Activated naive CD8-positive, alpha-beta T cell treated with anti-CD3 and anti-CD28 coated beads, Interleukin-2, amount 10 ng/mL, durations not matched to agents 7 days and 5 days (primary cell): ENCODE measurements around the gene FAM50B. TPM values are rescaled to one million over a fixed set of nuclear protein-coding genes. Genes with fewer than 3 reads are reported as not detected.
"Not testable (repeated sequence)": the region's sequence is repeated elsewhere in the genome, so short reads cannot be mapped to it uniquely, and the experiment has no call there.

Experiments
- ATAC-seq: fragments of 150-1000 bp; cut with Tn5 transposase; one replicate; pipeline ENCODE4 v1.10.0; 2021; ENCODE audit warnings: low read depth, moderate library complexity
- POLR2A ChIA-PET: fragments of 350-600 bp; sonication (Branson Sonifier 250); formaldehyde crosslinking; loops from one replicate; lab custom pipeline; 2021; ENCODE audit warnings: antibody characterized with exemption; lab: Charles Lee
- DNase-seq: peaks from one replicate; pipeline ENCODE4 v3.0.0; 2021
- H3K27ac Mint-ChIP-seq: one replicate; pipeline ENCODE4 v1.8.0; 2022; ENCODE audit warnings: mild to moderate bottlenecking, mixed read lengths
- H3K27me3 Mint-ChIP-seq: one replicate; pipeline ENCODE4 v1.8.0; 2022; ENCODE audit warnings: mild to moderate bottlenecking, moderate library complexity, mixed read lengths
- H3K36me3 Mint-ChIP-seq: one replicate; pipeline ENCODE4 v1.8.0; 2021; ENCODE audit warnings: mild to moderate bottlenecking, mixed read lengths
- H3K4me1 Mint-ChIP-seq: one replicate; pipeline ENCODE4 v1.8.0; 2021; ENCODE audit warnings: mixed read lengths
- H3K4me3 Mint-ChIP-seq: one replicate; pipeline ENCODE4 v1.8.0; 2022; ENCODE audit warnings: mild to moderate bottlenecking, moderate library complexity, mixed read lengths
- H3K9me3 Mint-ChIP-seq: one replicate; pipeline ENCODE4 v1.8.0; 2021; ENCODE audit warnings: mixed read lengths
- total RNA-seq, 2 experiments: library from RNA; stranded (reverse); gene quantifications; one replicate each; pipeline ENCODE4 v1.2.3, GENCODE V29; 2021

FAM50B gene
- total RNA-seq, 2 experiments from 2014 or later, result 8.2 to 11.2 TPM

GRCh38 chr6:3848380-3848779, 793 bp upstream of the FAM50B start:
- peaks cover 1% of the 10 kb centered on the region for H3K36me3 Mint-ChIP-seq
- no peaks in the 10 kb centered on the region for H3K9me3 Mint-ChIP-seq
- no peaks in the 10 kb centered on the region for H3K27me3 Mint-ChIP-seq
- POLR2A ChIA-PET, result interaction anchor here (0.7 to 2.7 kb wide), 5 partner anchors 14 to 287 kb away, joined by 3 to 9 read pairs (median 5); partner anchors contain the start of gene ECI2
- peaks cover 13% of the 10 kb centered on the region for H3K4me1 Mint-ChIP-seq
- H3K27ac Mint-ChIP-seq, result peak overlapping the region; percentile 76
- DNase-seq, result no peak
- H3K4me3 Mint-ChIP-seq, result peak overlapping the region; percentile 79
- no peak for ATAC-seq

- no peak for ATAC-seq
- peaks cover 3% of the 10 kb centered on the region for H3K9me3 Mint-ChIP-seq
- POLR2A ChIA-PET, result interaction anchor here (0.6 to 2.7 kb wide), 5 partner anchors 9 to 286 kb away, joined by 3 to 9 read pairs (median 5); partner anchors contain the start of gene ECI2
- H3K4me3 Mint-ChIP-seq, result peak overlapping the region; percentile 79
- DNase-seq, result peak; percentile 40
- peaks cover 1% of the 10 kb centered on the region for H3K36me3 Mint-ChIP-seq
- H3K27me3 Mint-ChIP-seq, result no peaks in the 10 kb centered on the region
- H3K4me1 Mint-ChIP-seq, result peaks cover 13% of the 10 kb centered on the region
- H3K27ac Mint-ChIP-seq, result peak overlapping the region; percentile 78
Observed at GRCh38 chr6:3849681-3850450, 693 bp downstream of the FAM50B start.

- peaks cover 3% of the 10 kb centered on the region for H3K9me3 Mint-ChIP-seq
- no peak for ATAC-seq
- POLR2A ChIA-PET, result interaction anchor here (2.7 kb wide), 1 partner anchor 171 kb away, joined by 8 read pairs; a partner anchor contains a TSS
- H3K27me3 Mint-ChIP-seq, result no peaks in the 10 kb centered on the region
- peak overlapping the region; percentile 39 for H3K4me3 Mint-ChIP-seq
- peaks cover 1% of the 10 kb centered on the region for H3K36me3 Mint-ChIP-seq
- DNase-seq, result no peak
- H3K27ac Mint-ChIP-seq, result no peak overlapping the region
- H3K4me1 Mint-ChIP-seq, result peaks cover 13% of the 10 kb centered on the region
Observed at GRCh38 chr6:3850451-3851203, 1.5 kb downstream of the FAM50B start.

GRCh38 chr6:3851839-3852238, 2.7 kb downstream of the FAM50B start:
- no peak for DNase-seq
- no peak for ATAC-seq
- Mint-ChIP-seq H3K27ac (no peak overlapping the region), H3K9me3 (peaks cover 3% of the 10 kb centered on the region), H3K36me3 (peaks cover 1% of the 10 kb centered on the region), H3K27me3 (peaks cover 3% of the 10 kb centered on the region), H3K4me3 (no peak overlapping the region), H3K4me1 (peaks cover 13% of the 10 kb centered on the region)
- POLR2A ChIA-PET, result no interaction called here

GRCh38 chr6:3852391-3852790, 3.2 kb downstream of the FAM50B start:
- H3K4me3 Mint-ChIP-seq, result no peak overlapping the region
- peaks cover 1% of the 10 kb centered on the region for H3K36me3 Mint-ChIP-seq
- H3K4me1 Mint-ChIP-seq, result peaks cover 10% of the 10 kb centered on the region
- POLR2A ChIA-PET, result no interaction called here
- peaks cover 3% of the 10 kb centered on the region for H3K9me3 Mint-ChIP-seq
- H3K27me3 Mint-ChIP-seq, result peaks cover 3% of the 10 kb centered on the region
- no peak for ATAC-seq
- no peak overlapping the region for H3K27ac Mint-ChIP-seq
- DNase-seq, result no peak

GRCh38 chr6:3855866-3856265, 6.7 kb downstream of the FAM50B start:
- Mint-ChIP-seq H3K36me3 (no peaks in the 10 kb centered on the region), H3K27ac (no peak overlapping the region), H3K4me3 (no peak overlapping the region), H3K27me3 (peaks cover 18% of the 10 kb centered on the region), H3K9me3 (peaks cover 3% of the 10 kb centered on the region), H3K4me1 (no peaks in the 10 kb centered on the region)
- POLR2A ChIA-PET, result no interaction called here
- ATAC-seq (no peak), DNase-seq (no peak)

- POLR2A ChIA-PET, result no interaction called here
- Mint-ChIP-seq H3K9me3 (peaks cover 4% of the 10 kb centered on the region), H3K4me3 (no peak overlapping the region), H3K27ac (no peak overlapping the region), H3K27me3 (peaks cover 20% of the 10 kb centered on the region), H3K4me1 (no peaks in the 10 kb centered on the region), H3K36me3 (no peaks in the 10 kb centered on the region)
- ATAC-seq (no peak), DNase-seq (no peak)
Observed at GRCh38 chr6:3856576-3856975, 7.4 kb downstream of the FAM50B start.

- Mint-ChIP-seq H3K27ac (no peak overlapping the region), H3K4me3 (no peak overlapping the region), H3K27me3 (peaks cover 25% of the 10 kb centered on the region), H3K36me3 (no peaks in the 10 kb centered on the region), H3K4me1 (no peaks in the 10 kb centered on the region), H3K9me3 (peaks cover 4% of the 10 kb centered on the region)
- DNase-seq, result no peak
- POLR2A ChIA-PET, result no interaction called here
- no peak for ATAC-seq
Observed at GRCh38 chr6:3857468-3858456, 8.6 kb downstream of the FAM50B start.

- Mint-ChIP-seq H3K36me3 (no peaks in the 10 kb centered on the region), H3K4me1 (no peaks in the 10 kb centered on the region), H3K27ac (no peak overlapping the region), H3K4me3 (no peak overlapping the region), H3K27me3 (peaks cover 29% of the 10 kb centered on the region), H3K9me3 (peaks cover 1% of the 10 kb centered on the region)
- ATAC-seq (no peak), DNase-seq (no peak)
- POLR2A ChIA-PET, result no interaction called here
Observed at GRCh38 chr6:3859878-3860552, 10.8 kb downstream of the FAM50B start.

GRCh38 chr6:3861424-3861823, 12.3 kb downstream of the FAM50B start:
- no peaks in the 10 kb centered on the region for H3K4me1 Mint-ChIP-seq
- ATAC-seq, result no peak
- DNase-seq, result no peak
- no peak overlapping the region for H3K27ac Mint-ChIP-seq
- no peaks in the 10 kb centered on the region for H3K36me3 Mint-ChIP-seq
- no peak overlapping the region for H3K4me3 Mint-ChIP-seq
- H3K9me3 Mint-ChIP-seq, result peaks cover 3% of the 10 kb centered on the region
- POLR2A ChIA-PET, result no interaction called here
- peaks cover 26% of the 10 kb centered on the region for H3K27me3 Mint-ChIP-seq

GRCh38 chr6:3862038-3862437, 12.9 kb downstream of the FAM50B start:
- no peaks in the 10 kb centered on the region for H3K36me3 Mint-ChIP-seq
- peaks cover 3% of the 10 kb centered on the region for H3K9me3 Mint-ChIP-seq
- no peak for ATAC-seq
- H3K27me3 Mint-ChIP-seq, result peaks cover 26% of the 10 kb centered on the region
- H3K4me1 Mint-ChIP-seq, result no peaks in the 10 kb centered on the region
- no peak overlapping the region for H3K27ac Mint-ChIP-seq
- no peak overlapping the region for H3K4me3 Mint-ChIP-seq
- no peak for DNase-seq
- POLR2A ChIA-PET, result interaction anchor here (0.7 kb wide), 1 partner anchor 13 kb away, joined by 3 read pairs; the partner anchor contains the start of gene FAM50B

GRCh38 chr6:3863322-3863721, 14.1 kb downstream of the FAM50B start:
- DNase-seq, H3K36me3 Mint-ChIP-seq, POLR2A ChIA-PET, H3K9me3 Mint-ChIP-seq, H3K4me3 Mint-ChIP-seq, H3K27ac Mint-ChIP-seq, H3K4me1 Mint-ChIP-seq, ATAC-seq: not testable (repeated sequence)
- peaks cover 20% of the 10 kb centered on the region for H3K27me3 Mint-ChIP-seq
